Panc1 (cell line): ENCODE results near the gene FNIP2. TPM values are rescaled to one million over a fixed set of nuclear protein-coding genes. Genes with fewer than 3 reads are reported as not detected.
A peak's percentile ranks its signal among the peaks of the same experiment; 100 is the strongest.
"Not testable (repeated sequence)": the region's sequence is repeated elsewhere in the genome, so short reads cannot be mapped to it uniquely, and the experiment has no call there.

Source experiments
- ATAC-seq: fragments of 200-7000 bp; cut with Tn5 transposase; 2 replicates; pipeline ENCODE4 v1.9.1; 2020; ENCODE audit warnings: mild to moderate bottlenecking, moderate library complexity
- BruUV-seq: library from RNA; stranded (reverse); fragments of 400-500 nt; replicated peaks from 2 replicates; lab custom pipeline; 2021; lab: Mats Ljungman, UMichigan
- CTCF ChIA-PET: fragments of 300-600 bp; sonication (Branson Sonifier 250); formaldehyde crosslinking; loops from one replicate; lab custom pipeline; 2022; ENCODE audit warnings: antibody characterized with exemption; lab: Charles Lee
- POLR2A ChIA-PET: fragments of 300-600 bp; sonication (Branson Sonifier 250); formaldehyde crosslinking; loops from one replicate; lab custom pipeline; 2022; ENCODE audit warnings: antibody characterized with exemption; lab: Charles Lee
- DNase-seq: peaks from one replicate; pipeline ENCODE4 v3.0.0-alpha.2; 2010; ENCODE audit warnings: low read depth, low spot score
- H3K27ac ChIP-seq: 2 replicates; pipeline ENCODE4 v1.5.1; 2011; ENCODE audit warnings: mild to moderate bottlenecking, low read length, inconsistent platforms
- H3K27me3 ChIP-seq: fragments of 200-500 bp; sonication (Bioruptor generic); 2 replicates; pipeline ENCODE4 v1.6.0; 2014; ENCODE audit warnings: low read length, inconsistent platforms; ENCODE audit not compliant: control insufficient read depth, insufficient read depth
- H3K36me3 ChIP-seq: fragments of 200-500 bp; sonication (Bioruptor generic); 2 replicates; pipeline ENCODE4 v1.5.1; 2014; ENCODE audit warnings: inconsistent platforms, mild to moderate bottlenecking, low read length, moderate library complexity; ENCODE audit not compliant: control insufficient read depth, insufficient read depth
- H3K4me1 ChIP-seq: 2 replicates; pipeline ENCODE4 v1.5.1; 2011; ENCODE audit warnings: inconsistent platforms, mild to moderate bottlenecking, low read length, moderate library complexity; ENCODE audit not compliant: control insufficient read depth, insufficient read depth
- H3K4me3 ChIP-seq, 2 experiments: 2 replicates each; pipeline ENCODE4 v1.5.1; 2011 to 2012; ENCODE audit warnings: low read depth in 2 of 2, low read length in 2 of 2, mild to moderate bottlenecking in 2 of 2, inconsistent platforms in 1 of 2, moderate library complexity in 1 of 2
- H3K9me3 ChIP-seq: fragments of 200-500 bp; sonication (Bioruptor generic); 2 replicates; pipeline ENCODE4 v1.5.1; 2014; ENCODE audit warnings: low read depth, mild to moderate bottlenecking, inconsistent platforms, low read length, moderate library complexity; ENCODE audit not compliant: control insufficient read depth, insufficient read depth
- CTCF ChIP-seq: fragments of 450-650 bp; IDR thresholded peaks from 2 replicates; pipeline ENCODE4 v1.5.1; 2017; ENCODE audit warnings: mild to moderate bottlenecking
- POLR2AphosphoS5 ChIP-seq: IDR thresholded peaks from 2 replicates; pipeline ENCODE4 v1.6.1; 2012; ENCODE audit warnings: mild to moderate bottlenecking, low read depth, low read length, moderate library complexity
- REST ChIP-seq, 2 experiments: IDR thresholded peaks; 2 replicates each; pipeline ENCODE4 v1.6.1; 2011 to 2012; ENCODE audit warnings: low read depth in 2 of 2, control low read depth in 1 of 2, low read length in 1 of 2, mild to moderate bottlenecking in 1 of 2, moderate library complexity in 1 of 2; ENCODE audit not compliant: insufficient read depth in 1 of 2
- SIN3A ChIP-seq: IDR thresholded peaks from 2 replicates; pipeline ENCODE4 v1.6.1; 2012; ENCODE audit warnings: low read depth, mild to moderate bottlenecking, low read length, moderate library complexity, borderline replicate concordance; ENCODE audit not compliant: insufficient read depth
- TCF7L2 ChIP-seq: IDR thresholded peaks from 2 replicates; pipeline ENCODE4 v1.6.1; 2011; ENCODE audit warnings: mild to moderate bottlenecking, low read depth, low read length, inconsistent platforms
- in situ Hi-C: cut with HindIII; loops from 2 replicates; pipeline ENCODE4 v1.10.0; 2016; ENCODE audit warnings: low sequenced_read_pairs, low pct_unique_long_range_greater_than_20kb
- intact Hi-C: fragments of 100-400 bp; cut with micrococcal nuclease; formaldehyde crosslinking; loops from one replicate; pipeline ENCODE4 v1.10.0; 2022; ENCODE audit not compliant: unreplicated experiment
- total RNA-seq: library from RNA; stranded (reverse); gene quantifications from one replicate; pipeline ENCODE4 v1.2.1, GENCODE V29; 2021; ENCODE audit not compliant: unreplicated experiment

The FNIP2 gene
- total RNA-seq, 1 experiment from 2014 or later = 17.7 TPM

- DNase-seq = no peak
- Histone ChIP-seq H3K36me3 (no peaks in the 10 kb centered on the region; the same call in 1 of the 2 replicates), H3K27ac (no peak overlapping the region), H3K4me3 (no peak overlapping the region), H3K27me3 (no peaks in the 10 kb centered on the region), H3K9me3 (no peaks in the 10 kb centered on the region), H3K4me1 (no peaks in the 10 kb centered on the region)
- CTCF ChIA-PET = no interaction called here
- peak; percentile 60; the same call in 1 of the 2 replicates for ATAC-seq
- BruUV-seq = no TSS peak
- POLR2A ChIA-PET = no interaction called here
- intact Hi-C loops (no loop called here), in situ Hi-C loops (no loop called here)
- TF ChIP-seq CTCF (no peak), TCF7L2 (no peak), POLR2AphosphoS5 (no peak), SIN3A (no peak), REST (IDR thresholded peaks at IDR 0.05; ENCODE audit: insufficient read depth in 1 of 2, low read depth in 2 of 2, low read length in 1 of 2) (no peak)
Observed at GRCh38 chr4:158895797-158896576, 127.2 kb downstream of the FNIP2 start.

- H3K9me3 ChIP-seq, BruUV-seq, POLR2A ChIA-PET, H3K36me3 ChIP-seq, CTCF ChIA-PET, intact Hi-C loops, H3K27me3 ChIP-seq, H3K27ac ChIP-seq, H3K4me1 ChIP-seq, DNase-seq, ATAC-seq, in situ Hi-C loops, H3K4me3 ChIP-seq: not testable (repeated sequence)
Observed at GRCh38 chr4:158896577-158897238, 127.9 kb downstream of the FNIP2 start.

- H3K9me3 ChIP-seq, H3K27me3 ChIP-seq, BruUV-seq, H3K4me1 ChIP-seq, in situ Hi-C loops, H3K36me3 ChIP-seq, intact Hi-C loops, H3K4me3 ChIP-seq, ATAC-seq, H3K27ac ChIP-seq, POLR2A ChIA-PET, DNase-seq: not testable (repeated sequence)
- CTCF ChIA-PET = interaction anchor here (0.6 kb wide), 1 partner anchor 36 kb away, joined by 4 read pairs; no protein-coding TSS in a partner anchor
Observed at GRCh38 chr4:158900408-158900807, 131.6 kb downstream of the FNIP2 start.

GRCh38 chr4:158902280-158903078, 133.7 kb downstream of the FNIP2 start:
- H3K27ac ChIP-seq, intact Hi-C loops, BruUV-seq, POLR2A ChIA-PET, H3K4me1 ChIP-seq, H3K36me3 ChIP-seq, H3K4me3 ChIP-seq, CTCF ChIA-PET, H3K9me3 ChIP-seq, H3K27me3 ChIP-seq, in situ Hi-C loops: not testable (repeated sequence)
- DNase-seq (peak; percentile 32), ATAC-seq (0 out of 2 replicates have a peak, but pooled peaks have one; percentile 48)
